SIG-M5 treated with dmso at 0.1 percent for 504 hours (cell line): ENCODE results near the gene TRIM54.
A peak's percentile ranks its signal among the peaks of the same experiment; 100 is the strongest.
"Not testable (repeated sequence)": the region's sequence is repeated elsewhere in the genome, so short reads cannot be mapped to it uniquely, and the experiment has no call there.

ENCODE experiments used
- DNase-seq: peaks from one replicate; lab custom pipeline; 2025; ENCODE audit not compliant: unreplicated experiment; lab: John Stamatoyannopoulos, UW

The TRIM54 gene

GRCh38 chr2:27256855-27257454 lies 25.3 kb upstream of the TRIM54 start:
- no peak for DNase-seq

- no peak for DNase-seq
Measured at GRCh38 chr2:27258051-27258450, 24.2 kb upstream of the TRIM54 start.

- DNase-seq, result no peak
Measured at GRCh38 chr2:27261241-27261925, 20.8 kb upstream of the TRIM54 start.

- DNase-seq, result no peak
Measured at GRCh38 chr2:27261926-27262298, 20.3 kb upstream of the TRIM54 start.

GRCh38 chr2:27262379-27263286 lies 19.6 kb upstream of the TRIM54 start, which contains the start of gene SLC30A3:
TSS of gene SLC30A3 (minus strand) at chr2:27263047. CDS start at chr2:27262906, 141 bp downstream.
- peak; percentile 27 for DNase-seq

GRCh38 chr2:27263287-27264252 lies 18.7 kb upstream of the TRIM54 start:
- no peak for DNase-seq

- no peak for DNase-seq
Measured at GRCh38 chr2:27264253-27264752, 17.9 kb upstream of the TRIM54 start.

- peak; percentile 54 for DNase-seq
Measured at GRCh38 chr2:27264753-27265535, 17.3 kb upstream of the TRIM54 start.

- DNase-seq, result no peak
Measured at GRCh38 chr2:27265536-27265870, 16.7 kb upstream of the TRIM54 start.

- DNase-seq, result not testable (repeated sequence)
Measured at GRCh38 chr2:27268296-27268695, 13.9 kb upstream of the TRIM54 start.

- DNase-seq, result no peak
Measured at GRCh38 chr2:27270131-27270530, 12.1 kb upstream of the TRIM54 start.

GRCh38 chr2:27270670-27271069 lies 11.6 kb upstream of the TRIM54 start:
- no peak for DNase-seq

- no peak for DNase-seq
Measured at GRCh38 chr2:27271631-27272340, 10.4 kb upstream of the TRIM54 start.

- DNase-seq, result not testable (repeated sequence)
Measured at GRCh38 chr2:27272537-27273522, 9.4 kb upstream of the TRIM54 start.

- no peak for DNase-seq
Measured at GRCh38 chr2:27275211-27276150, 6.7 kb upstream of the TRIM54 start, which contains the start of gene DNAJC5G. TSS of gene DNAJC5G (plus strand) at chr2:27275433. CDS start at chr2:27276729, 1,296 bp downstream.

- no peak for DNase-seq
Measured at GRCh38 chr2:27278010-27278409, 4.2 kb upstream of the TRIM54 start.

- no peak for DNase-seq
Measured at GRCh38 chr2:27280826-27281225, 1.4 kb upstream of the TRIM54 start.
